Small intestine (tissue), 7 donors: ENCODE data around the gene GALNT16. TPM values are rescaled to one million over a fixed set of nuclear protein-coding genes. Genes with fewer than 3 reads are reported as not detected.

Experiments
- DNase-seq, 2 donors: peaks; one replicate each; pipeline versions ENCODE4 v3.0.0 to v3.0.0-alpha.2; 2013
- FAIRE-seq: peaks from 2 replicates; lab custom pipeline; 2012; peaks lifted over from hg19 to GRCh38; lab: Jason Lieb, UNC
- H3K27ac ChIP-seq, 3 donors: one replicate each; pipeline ENCODE4 v1.5.1; 2013; ENCODE audit warnings: low read length in 2 of 3, mild to moderate bottlenecking in 2 of 3, control low read depth in 1 of 3, inconsistent platforms in 1 of 3, low read depth in 1 of 3, moderate library complexity in 1 of 3
- H3K27me3 ChIP-seq, 3 donors: one replicate each; pipeline ENCODE4 v1.6.1; 2013; ENCODE audit warnings: low read length in 3 of 3, inconsistent platforms in 1 of 3; ENCODE audit not compliant: control insufficient read depth in 3 of 3, insufficient read depth in 3 of 3
- H3K36me3 ChIP-seq, 3 donors: one replicate each; pipeline ENCODE4 v1.6.1; 2013; ENCODE audit warnings: low read length in 3 of 3, inconsistent platforms in 1 of 3, low read depth in 1 of 3, mild to moderate bottlenecking in 1 of 3, moderate library complexity in 1 of 3; ENCODE audit not compliant: control insufficient read depth in 3 of 3, insufficient read depth in 2 of 3
- H3K4me1 ChIP-seq, 3 donors: one replicate each; pipeline ENCODE4 v1.6.1; 2013; ENCODE audit warnings: low read length in 2 of 3, inconsistent platforms in 1 of 3, low read depth in 1 of 3, mild to moderate bottlenecking in 1 of 3, moderate library complexity in 1 of 3; ENCODE audit not compliant: control insufficient read depth in 3 of 3, insufficient read depth in 2 of 3
- H3K4me3 ChIP-seq, 3 donors: one replicate each; pipeline ENCODE4 v1.5.1; 2013; ENCODE audit warnings: low read length in 3 of 3, control low read depth in 1 of 3, inconsistent platforms in 1 of 3, low read depth in 1 of 3, mild to moderate bottlenecking in 1 of 3, moderate library complexity in 1 of 3
- H3K9me3 ChIP-seq, 2 donors: one replicate each; pipeline ENCODE4 v1.6.1; 2013; ENCODE audit warnings: low read depth in 1 of 2, low read length in 1 of 2; ENCODE audit not compliant: control insufficient read depth in 2 of 2, insufficient read depth in 1 of 2
- whole genome bisulfite sequencing, 3 donors: extraction: QIAGEN DNeasy Blood & Tissue Kit; methylation state at CpG; one replicate each; pipeline ENCODE4 v1.1.7; 2013; 5-methylcytosine and 5-hydroxymethylcytosine counted together
- polyA plus RNA-seq, 4 donors: library from polyadenylated mRNA; stranded (reverse) in 3 of 4; unstranded in 1 of 4; fragments of 200-250 nt in 3 of 4; fragments of 120-200 nt in 1 of 4; gene quantifications; one replicate each; pipeline versions ENCODE4 v1.2.1 to v1.2.3, GENCODE V29; 2013
- donor health status: healthy with polysubstance abuse.
- donor health status: control.
- donor health status: control.
- donor health status: Bipolar disorder and iron deficiency.
- donor health status: healthy.

The GALNT16 gene
- polyA plus RNA-seq, 4 donors: 0.45 to 18.2 (median 1.5) TPM

DNA sequence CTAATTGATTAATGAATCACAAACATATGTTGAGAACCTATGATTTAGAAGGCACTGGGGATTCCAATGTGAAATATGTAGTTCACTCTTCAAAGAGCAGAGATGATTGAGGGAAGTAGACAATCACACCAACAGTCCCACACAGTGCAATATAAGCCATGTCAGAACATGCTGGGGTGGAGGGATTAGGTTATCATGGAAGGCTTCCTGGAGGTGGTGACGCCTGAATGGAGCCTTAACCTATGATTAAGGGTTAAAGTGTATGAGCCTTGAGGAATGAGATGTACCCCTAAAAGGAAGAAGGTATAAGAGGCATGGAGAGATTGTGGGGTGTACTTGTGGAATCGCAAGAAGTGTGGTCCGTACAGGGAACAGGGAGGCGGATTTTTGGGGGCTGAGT lies 106.8 kb downstream of the GALNT16 start:
- Histone ChIP-seq H3K4me1 (no peaks in the 10 kb centered on the region), H3K4me3 (no peak overlapping the region), H3K27me3 (peaks cover 0 to 6% (median 0%) of the 10 kb centered on the region in 3 donors), H3K36me3 (no peaks in the 10 kb centered on the region), H3K9me3 (no peaks in the 10 kb centered on the region), H3K27ac (no peak overlapping the region)
- DNase-seq (no peak), FAIRE-seq (no peak)
- 80 to 90% (median 81%) methylated on average over 4 of the region's 4 CpGs for WGBS, 3 donors

DNA sequence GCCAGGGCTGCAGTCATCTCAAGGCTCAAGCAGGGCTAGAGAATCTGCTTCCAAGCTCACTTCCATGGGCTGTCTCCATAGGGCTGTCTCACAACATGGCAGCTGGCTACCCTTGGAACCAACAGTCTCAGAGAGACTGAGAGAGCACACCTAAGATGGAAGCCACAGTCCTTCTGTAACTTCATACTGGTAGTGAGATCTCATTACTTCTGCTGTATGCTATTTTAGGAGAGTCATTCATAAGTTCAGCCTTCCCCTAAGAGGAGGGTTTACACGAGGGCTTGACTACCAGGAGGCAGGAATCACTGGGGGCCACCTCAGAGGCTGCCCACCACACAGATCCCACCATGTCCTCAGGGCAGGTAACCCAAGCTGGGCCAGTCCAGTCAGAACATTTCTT lies 108.4 kb downstream of the GALNT16 start:
- 74 to 94% (median 87%) methylated on average over 1 of the region's 1 CpG for WGBS, 3 donors
- H3K27me3 ChIP-seq: no peaks in the 10 kb centered on the region
- H3K4me3 ChIP-seq: no peak overlapping the region
- H3K36me3 ChIP-seq: no peaks in the 10 kb centered on the region
- no peaks in the 10 kb centered on the region for H3K9me3 ChIP-seq
- H3K4me1 ChIP-seq: no peaks in the 10 kb centered on the region
- no peak for FAIRE-seq
- no peak for DNase-seq
- no peak overlapping the region for H3K27ac ChIP-seq

DNA sequence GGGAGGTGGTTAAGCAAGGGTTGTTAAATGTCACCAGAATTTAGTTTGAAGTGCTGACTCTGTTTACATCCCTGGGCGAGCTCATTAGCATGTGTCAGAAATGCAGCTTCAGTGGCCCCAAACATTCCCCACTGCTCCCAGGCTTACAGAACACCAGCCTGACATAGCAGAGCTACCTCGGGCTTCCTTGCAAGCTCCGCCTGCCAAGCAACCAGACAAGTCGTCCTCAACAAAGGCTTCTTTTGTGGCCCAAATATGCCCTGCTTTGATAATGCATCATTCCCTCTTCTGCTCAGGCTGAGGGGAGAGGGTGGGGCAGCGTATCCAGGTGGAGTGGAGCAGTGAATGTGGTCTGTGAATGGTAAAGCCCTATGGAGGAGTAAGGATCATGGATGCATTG lies 110.1 kb downstream of the GALNT16 start:
- H3K4me3 ChIP-seq: no peak overlapping the region
- no peak overlapping the region for H3K27ac ChIP-seq
- H3K4me1 ChIP-seq: no peaks in the 10 kb centered on the region
- H3K27me3 ChIP-seq: no peaks in the 10 kb centered on the region
- FAIRE-seq (no peak), DNase-seq (no peak)
- no peaks in the 10 kb centered on the region for H3K36me3 ChIP-seq
- WGBS, 3 donors: 62 to 67% (median 66%) methylated on average over 5 of the region's 5 CpGs
- no peaks in the 10 kb centered on the region for H3K9me3 ChIP-seq

DNA sequence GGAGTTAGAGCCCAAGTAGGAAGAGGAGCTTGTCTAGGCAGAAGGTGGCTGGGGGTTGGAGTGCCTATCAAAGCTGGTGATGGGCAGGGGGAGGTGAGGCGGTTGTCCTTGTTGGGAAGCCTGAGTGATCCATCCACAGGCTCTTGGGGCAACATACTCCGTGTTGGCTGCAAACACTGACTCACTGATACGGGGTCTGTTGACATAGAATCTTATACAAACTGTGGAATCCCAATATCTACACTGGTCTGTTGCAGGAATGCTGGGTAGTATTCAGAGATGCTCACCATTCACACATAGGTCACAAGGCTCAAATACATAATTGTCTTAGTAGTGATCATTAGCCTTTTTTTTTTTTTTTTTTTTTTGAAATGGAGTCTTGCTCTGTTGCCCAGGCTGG lies 112.2 kb downstream of the GALNT16 start:
- FAIRE-seq: no peak
- Histone ChIP-seq H3K4me1 (no peaks in the 10 kb centered on the region), H3K4me3 (no peak overlapping the region), H3K27me3 (no peaks in the 10 kb centered on the region), H3K9me3 (peaks cover 0 to 7% of the 10 kb centered on the region in 2 donors), H3K27ac (no peak overlapping the region), H3K36me3 (peaks cover 2 to 6% (median 6%) of the 10 kb centered on the region in 3 donors)
- no peak for DNase-seq
- WGBS, 3 donors: 96% methylated on average over 3 of the region's 3 CpGs

DNA sequence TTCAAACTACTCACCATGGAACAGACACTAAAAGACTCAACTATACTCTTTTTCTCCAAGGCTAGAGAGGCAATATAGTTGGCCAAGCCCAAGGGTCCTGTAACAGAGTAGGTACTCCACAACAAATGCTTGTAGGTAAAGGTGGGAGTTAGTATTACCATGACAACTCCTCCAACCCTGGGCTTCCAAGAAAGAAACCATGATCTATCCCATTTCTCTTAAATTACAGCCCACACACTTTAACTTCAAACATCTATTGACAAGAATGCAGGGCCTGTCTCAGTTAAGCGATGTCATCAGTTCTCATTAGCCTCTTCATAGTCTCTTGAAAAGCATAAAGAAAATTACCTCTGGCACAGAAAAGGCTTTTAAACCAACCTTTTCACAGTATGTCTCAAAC lies 113.1 kb downstream of the GALNT16 start:
- FAIRE-seq: no peak
- Histone ChIP-seq H3K9me3 (peaks cover 0 to 7% of the 10 kb centered on the region in 2 donors), H3K36me3 (peaks cover 2 to 9% (median 6%) of the 10 kb centered on the region in 3 donors), H3K27ac (no peak overlapping the region), H3K27me3 (no peaks in the 10 kb centered on the region), H3K4me3 (no peak overlapping the region), H3K4me1 (no peaks in the 10 kb centered on the region)
- DNase-seq: no peak
- 52 to 88% (median 56%) methylated on average over 1 of the region's 1 CpG for WGBS, 3 donors

DNA sequence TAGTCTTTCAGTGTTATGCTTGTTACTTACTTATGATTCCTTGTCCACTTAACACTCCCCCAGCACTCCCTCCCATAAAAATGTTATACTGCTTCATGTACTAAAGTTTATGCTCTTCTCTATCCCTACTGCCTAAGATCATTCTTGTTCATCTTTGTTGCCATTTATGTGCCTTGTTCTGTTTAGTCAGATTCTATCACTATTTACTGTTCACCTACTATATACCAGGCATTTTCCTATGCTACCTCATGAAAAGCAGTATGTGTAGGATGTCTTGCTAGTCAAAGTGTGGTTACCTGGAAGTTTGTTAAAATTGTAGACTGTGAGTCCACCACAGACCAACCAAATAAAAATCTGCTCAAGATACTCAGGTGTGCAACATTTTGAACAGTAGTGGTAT lies 114.3 kb downstream of the GALNT16 start:
- H3K4me3 ChIP-seq: no peak overlapping the region
- H3K36me3 ChIP-seq: peaks cover 2 to 12% (median 6%) of the 10 kb centered on the region in 3 donors
- peaks cover 0 to 7% of the 10 kb centered on the region in 2 donors for H3K9me3 ChIP-seq
- H3K27ac ChIP-seq: no peak overlapping the region
- no peaks in the 10 kb centered on the region for H3K27me3 ChIP-seq
- FAIRE-seq (no peak), DNase-seq (no peak)
- no peaks in the 10 kb centered on the region for H3K4me1 ChIP-seq

DNA sequence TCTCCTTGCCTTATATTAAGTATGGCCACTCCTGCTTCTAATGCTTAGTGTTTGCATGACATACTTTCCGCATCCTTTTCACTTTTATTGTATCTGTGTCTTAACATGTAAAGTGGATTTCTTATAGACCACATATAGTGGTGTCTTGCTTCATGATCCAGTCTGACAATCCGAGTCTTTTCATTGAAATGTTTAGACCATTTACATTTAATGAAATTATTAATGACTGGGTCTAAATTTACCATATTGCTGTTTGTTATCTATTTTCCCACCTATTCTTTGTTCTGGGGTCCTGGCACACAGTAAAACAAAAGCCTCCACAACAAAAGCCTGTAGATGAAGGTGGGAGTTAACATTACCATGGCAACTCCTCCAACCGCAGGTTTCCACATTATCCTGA lies 115.2 kb downstream of the GALNT16 start:
- Histone ChIP-seq H3K4me3 (no peak overlapping the region), H3K9me3 (peaks cover 0 to 7% of the 10 kb centered on the region in 2 donors), H3K36me3 (peaks cover 2 to 12% (median 6%) of the 10 kb centered on the region in 3 donors), H3K4me1 (no peaks in the 10 kb centered on the region), H3K27ac (no peak overlapping the region), H3K27me3 (no peaks in the 10 kb centered on the region)
- DNase-seq: no peak
- no peak for FAIRE-seq
- 97 to 98% (median 97%) methylated on average over 3 of the region's 3 CpGs for WGBS, 3 donors

DNA sequence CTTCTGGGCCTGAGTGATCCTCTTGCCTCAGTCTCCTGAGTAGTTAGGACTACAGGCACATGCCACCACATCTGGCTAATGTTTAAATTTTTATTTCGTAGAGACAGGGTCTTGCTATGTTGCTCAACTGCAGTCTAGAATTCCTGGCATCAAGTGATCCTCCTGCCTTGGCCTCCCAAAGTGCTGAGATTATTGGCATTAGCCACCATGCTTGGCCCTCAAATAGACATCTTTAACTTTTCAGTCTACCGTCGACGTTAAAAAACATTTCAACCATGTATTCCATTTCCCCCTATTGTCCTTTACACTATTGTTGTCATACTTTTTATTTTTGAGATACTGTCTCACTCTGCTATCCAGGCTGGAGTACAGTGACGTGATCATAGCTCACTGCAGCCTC lies 115.8 kb downstream of the GALNT16 start:
- Histone ChIP-seq H3K4me1 (no peaks in the 10 kb centered on the region), H3K9me3 (peaks cover 0 to 7% of the 10 kb centered on the region in 2 donors), H3K4me3 (no peak overlapping the region), H3K36me3 (peaks cover 5 to 12% (median 6%) of the 10 kb centered on the region in 3 donors), H3K27me3 (no peaks in the 10 kb centered on the region), H3K27ac (no peak overlapping the region)
- 96 to 99% (median 98%) methylated on average over 5 of the region's 5 CpGs for WGBS, 3 donors
- FAIRE-seq (no peak), DNase-seq (no peak)

DNA sequence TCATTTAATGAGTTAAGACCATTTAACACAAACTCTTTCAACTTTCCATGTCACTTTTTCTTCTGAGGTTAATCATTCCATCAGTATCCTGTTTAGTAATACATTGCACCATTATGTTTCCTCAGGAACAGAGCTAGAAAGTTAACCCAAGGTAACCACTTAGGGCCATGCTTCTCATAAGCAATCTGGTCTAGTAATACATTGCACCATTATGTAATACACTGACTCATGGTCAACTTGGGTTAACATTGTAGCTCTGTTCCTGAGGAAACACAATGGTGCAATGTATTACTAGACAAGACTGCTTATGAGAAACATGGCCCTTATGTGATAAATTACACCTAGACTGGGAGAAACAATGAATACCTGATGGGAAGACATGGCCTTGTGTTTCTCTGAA lies 116.5 kb downstream of the GALNT16 start:
- DNase-seq (no peak), FAIRE-seq (no peak)
- H3K9me3 ChIP-seq: peaks cover 0 to 7% of the 10 kb centered on the region in 2 donors
- no peak overlapping the region for H3K4me3 ChIP-seq
- H3K27ac ChIP-seq: no peak overlapping the region
- H3K36me3 ChIP-seq: peaks cover 5 to 12% (median 6%) of the 10 kb centered on the region in 3 donors
- H3K27me3 ChIP-seq: no peaks in the 10 kb centered on the region
- no peaks in the 10 kb centered on the region for H3K4me1 ChIP-seq
